Cerebellar cortex (tissue), 1 donor: ENCODE results near the gene HOXA4.

Experiments used
- DNase-seq: peaks from one replicate; pipeline ENCODE4 v3.0.0-alpha.2; 2015; ENCODE audit warnings: low spot score

HOXA4 gene

GRCh38 chr7:27105301-27106031 lies 25.1 kb downstream of the HOXA4 start:
- no peak for DNase-seq

GRCh38 chr7:27104341-27105058 lies 26.1 kb downstream of the HOXA4 start:
- DNase-seq = no peak

GRCh38 chr7:27103489-27104226 lies 26.9 kb downstream of the HOXA4 start:
- no peak for DNase-seq

GRCh38 chr7:27102581-27103442 lies 27.7 kb downstream of the HOXA4 start, which contains the start of gene HOXA2:
HOXA2 (minus strand) TSS chr7:27102683; CDS start chr7:27102500, 183 bp downstream.
- no peak for DNase-seq

- no peak for DNase-seq
Observed at GRCh38 chr7:27101957-27102580, 28.5 kb downstream of the HOXA4 start.

GRCh38 chr7:27101171-27101956 lies 29.2 kb downstream of the HOXA4 start:
- DNase-seq = no peak

- no peak for DNase-seq
Observed at GRCh38 chr7:27100694-27101170, 29.8 kb downstream of the HOXA4 start.

- DNase-seq = no peak
Observed at GRCh38 chr7:27099453-27100370, 30.8 kb downstream of the HOXA4 start.

- DNase-seq = no peak
Observed at GRCh38 chr7:27098578-27099451, 31.7 kb downstream of the HOXA4 start.

GRCh38 chr7:27097686-27098577 lies 32.6 kb downstream of the HOXA4 start:
- DNase-seq = no peak

- DNase-seq = no peak
Observed at GRCh38 chr7:27096768-27097514, 33.6 kb downstream of the HOXA4 start.

- peak; percentile 77 for DNase-seq
Observed at GRCh38 chr7:27095897-27096767, 34.4 kb downstream of the HOXA4 start, which contains the start of gene HOXA1. HOXA1 (minus strand) TSS chr7:27096000; CDS start chr7:27095912, 88 bp downstream.

GRCh38 chr7:27095050-27095896 lies 35.3 kb downstream of the HOXA4 start:
- no peak for DNase-seq

- no peak for DNase-seq
Observed at GRCh38 chr7:27094304-27095049, 36.1 kb downstream of the HOXA4 start.
